C1 segment of cervical spinal cord (tissue), 14 donors: Measurements from ENCODE around the gene QSER1.

Source experiments
- DNase-seq, 14 donors: peaks; one replicate each; lab custom pipeline; 2025; lab: John Stamatoyannopoulos, UW

Gene QSER1

GRCh38 chr11:32890843-32891656, 1.6 kb upstream of the QSER1 start:
- no peak for DNase-seq

DNA sequence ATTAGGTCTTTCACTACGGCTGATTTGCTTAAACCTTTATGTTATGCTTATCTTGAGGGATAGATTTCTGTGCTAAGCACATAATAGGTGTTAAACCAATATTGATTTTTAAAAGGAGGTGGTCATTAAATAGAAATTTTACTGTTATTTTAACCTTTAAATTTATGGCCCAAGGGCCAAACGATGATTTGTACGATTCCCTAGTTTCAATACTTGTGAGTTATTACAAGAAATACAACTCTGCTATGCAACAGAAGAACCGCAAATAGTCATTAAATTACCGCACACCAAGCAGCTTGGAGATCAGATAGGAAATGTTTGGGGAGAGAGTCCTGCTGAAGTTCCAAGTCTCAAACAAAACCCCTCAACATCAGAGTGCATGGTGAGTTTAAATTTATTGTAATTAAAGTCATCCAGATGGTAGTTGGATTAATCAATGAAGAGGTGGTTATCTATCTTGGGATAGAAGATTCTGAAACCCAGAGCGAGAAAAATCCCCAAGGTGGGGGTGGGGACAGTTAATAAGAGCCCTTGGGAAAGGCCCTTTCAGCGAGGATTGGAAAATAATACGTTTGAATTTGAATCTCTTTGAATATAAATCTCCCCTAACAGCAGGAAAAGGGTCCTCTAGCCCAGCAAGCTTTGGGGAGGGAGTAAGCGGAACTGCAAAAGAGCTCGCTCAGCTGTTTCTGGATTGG, 805 bp upstream of the QSER1 start:
- no peak for DNase-seq

GRCh38 chr11:32893093-32893342, 407 bp downstream of the QSER1 start:
- DNase-seq = no peak

DNA sequence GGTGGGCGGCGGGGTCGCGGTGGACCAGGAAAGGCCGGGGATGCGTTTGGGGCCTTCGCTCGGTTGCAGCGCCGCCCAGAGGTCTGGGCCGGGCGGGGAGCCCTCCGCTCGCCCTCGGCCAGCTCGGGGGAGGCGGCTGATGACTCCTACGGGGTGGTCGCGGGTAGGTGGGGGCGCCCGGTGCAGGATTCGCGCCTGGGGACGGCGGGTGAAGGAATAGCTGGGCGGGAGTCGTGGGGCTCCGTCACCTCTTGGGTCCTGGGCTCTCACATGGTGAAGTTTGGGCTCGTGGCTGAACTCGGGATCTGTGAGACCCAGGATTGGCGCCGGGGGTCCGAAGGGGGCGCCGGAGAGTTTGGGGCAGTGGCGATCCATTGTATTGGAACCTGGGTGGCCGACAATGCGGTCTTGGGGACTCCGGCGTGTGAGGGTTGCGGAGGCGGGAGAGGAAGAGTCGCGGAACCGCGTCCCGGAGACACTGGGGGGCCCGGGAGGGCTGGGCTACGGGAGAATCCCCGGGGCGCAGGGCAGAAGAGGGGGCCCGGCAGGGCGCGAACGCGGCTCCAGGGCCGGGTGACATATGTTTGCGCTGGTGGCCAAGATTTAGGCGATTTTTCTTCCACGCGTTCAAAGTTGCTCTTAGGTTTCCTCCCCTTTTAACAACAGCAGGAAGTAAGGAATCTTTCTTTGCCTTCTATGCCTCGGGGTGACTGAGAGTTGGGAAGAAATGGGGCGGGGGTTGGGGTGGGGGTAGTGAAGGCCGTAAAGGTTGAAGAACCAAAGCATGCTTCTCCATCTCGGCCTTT, 935 bp downstream of the QSER1 start:
- peak in 12 of 14 donors; percentile 46 to 79 (median 61) for DNase-seq

GRCh38 chr11:32894149-32894827, 1.7 kb downstream of the QSER1 start:
- peak in 3 of 14 donors; percentile 20 to 49 (median 25) for DNase-seq

DNA sequence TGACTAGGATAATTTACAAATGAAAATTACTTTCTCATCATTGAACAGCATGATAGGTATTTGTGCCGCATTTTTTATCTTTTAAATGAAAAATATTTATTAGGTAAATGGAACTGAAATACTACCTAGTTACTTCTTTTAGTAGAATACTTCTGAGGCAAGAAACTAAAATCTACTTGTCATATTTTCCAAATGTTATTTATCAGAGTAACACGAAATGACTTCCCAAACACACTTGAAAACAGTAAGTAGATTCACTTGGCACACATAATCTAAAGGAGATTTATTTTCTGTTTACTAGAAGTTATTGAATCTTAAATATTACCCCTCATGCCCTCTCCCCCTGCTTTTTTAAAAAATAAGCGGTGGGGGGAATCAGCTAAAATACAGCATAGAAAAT, 2.3 kb downstream of the QSER1 start:
- no peak for DNase-seq

GRCh38 chr11:32895471-32895870, 2.9 kb downstream of the QSER1 start:
- no peak for DNase-seq

DNA sequence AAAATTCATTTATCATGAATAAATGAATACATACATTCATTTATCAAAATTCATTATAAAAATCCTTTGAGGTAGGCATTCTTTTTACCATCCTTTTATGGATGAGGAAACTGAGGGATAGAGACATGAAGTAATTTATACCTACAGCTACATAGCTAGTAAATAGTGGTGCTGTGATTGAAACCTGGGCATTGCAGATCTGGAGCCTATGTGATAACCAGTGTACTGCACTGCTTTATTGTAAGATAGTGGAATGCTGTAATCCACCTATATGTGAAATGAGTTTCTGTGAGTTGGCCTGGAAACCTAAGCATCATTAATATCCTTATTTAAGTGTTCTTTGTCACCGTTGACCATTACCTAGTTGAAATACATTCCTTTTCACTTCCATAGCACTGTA, 4.5 kb downstream of the QSER1 start:
- no peak for DNase-seq

DNA sequence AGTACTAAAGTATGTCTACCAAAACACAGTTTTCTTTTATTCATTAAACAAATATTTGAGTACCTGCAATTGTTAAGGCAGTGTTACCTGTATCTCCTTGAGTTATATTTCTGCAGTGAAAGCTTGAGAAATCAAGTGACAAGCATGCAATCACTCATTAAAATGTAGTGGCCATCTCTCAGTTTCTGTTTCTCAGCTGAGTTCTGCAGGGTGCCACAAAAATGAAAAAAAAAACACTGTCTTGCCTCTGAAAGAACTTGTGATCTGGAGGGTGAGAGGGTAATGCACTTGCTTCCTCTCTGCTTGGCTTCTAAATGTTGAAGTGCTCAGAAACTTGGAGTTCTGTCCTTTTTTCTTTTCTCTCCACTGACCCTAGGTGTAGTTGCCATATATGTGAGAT, 6.8 kb downstream of the QSER1 start:
- DNase-seq = no peak

DNA sequence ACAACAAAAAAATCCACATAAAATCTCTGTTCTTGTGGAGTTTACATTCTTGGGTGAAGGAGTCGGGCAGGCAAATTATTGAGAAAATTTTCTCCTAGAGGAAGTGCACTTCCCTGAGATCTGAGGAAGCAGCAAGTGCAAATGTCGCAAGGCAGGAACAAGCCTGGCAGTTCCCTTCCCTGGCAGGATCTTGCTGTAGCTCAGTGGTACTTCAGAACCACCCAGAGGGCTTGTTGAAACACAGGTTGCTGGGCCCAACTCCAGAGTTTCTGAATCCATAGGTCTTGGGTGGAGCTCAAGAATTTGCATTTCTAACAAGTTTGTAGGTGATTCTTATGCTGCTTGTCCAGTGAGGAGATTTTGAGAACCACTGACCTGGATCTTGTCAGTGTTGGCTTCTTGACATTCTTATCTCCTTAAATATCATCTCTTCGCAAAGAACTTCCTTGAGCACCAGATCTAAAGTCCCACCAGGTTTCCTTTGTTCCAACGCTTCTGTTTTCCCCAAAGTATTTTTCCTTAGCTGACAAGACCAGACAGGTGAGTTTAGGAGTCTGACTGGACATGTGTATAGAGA, 9.6 kb downstream of the QSER1 start:
- no peak for DNase-seq

DNA sequence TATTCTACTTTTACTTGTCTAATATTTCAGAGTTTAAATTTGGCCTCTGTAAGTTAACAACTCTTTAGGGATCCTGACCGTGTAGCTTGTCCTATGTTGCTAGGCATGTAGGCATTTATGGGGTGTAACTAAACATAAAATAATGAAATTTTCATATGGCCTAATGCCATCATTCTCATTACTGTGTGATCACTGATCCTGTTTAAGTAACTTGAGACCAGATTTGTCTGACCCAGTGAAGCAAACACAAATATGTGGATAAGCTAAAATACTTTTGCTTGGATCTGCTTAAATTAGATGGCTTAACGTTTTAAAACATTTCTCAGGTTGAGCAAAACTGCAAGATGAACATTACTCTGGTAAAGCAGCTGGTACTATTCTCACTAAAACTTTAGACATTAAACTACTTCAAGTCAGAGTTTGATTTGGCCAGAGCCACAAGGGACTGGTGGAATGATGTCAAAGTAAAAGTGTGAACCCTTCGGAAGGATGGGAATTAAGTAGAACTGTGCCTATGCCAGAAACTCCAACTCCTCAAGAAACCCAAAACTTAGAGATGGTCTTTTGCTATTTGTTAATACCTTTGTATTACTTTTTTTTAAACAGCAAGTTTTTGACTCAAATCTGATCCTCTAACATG, 12.5 kb downstream of the QSER1 start:
- DNase-seq = no peak

GRCh38 chr11:32908619-32909018, 16.0 kb downstream of the QSER1 start:
- no peak for DNase-seq

- DNase-seq = no peak
These were observed 18.8 kb downstream of the QSER1 start for GRCh38 chr11:32911413-32911812.

GRCh38 chr11:32913445-32913844, 20.8 kb downstream of the QSER1 start:
- no peak for DNase-seq

DNA sequence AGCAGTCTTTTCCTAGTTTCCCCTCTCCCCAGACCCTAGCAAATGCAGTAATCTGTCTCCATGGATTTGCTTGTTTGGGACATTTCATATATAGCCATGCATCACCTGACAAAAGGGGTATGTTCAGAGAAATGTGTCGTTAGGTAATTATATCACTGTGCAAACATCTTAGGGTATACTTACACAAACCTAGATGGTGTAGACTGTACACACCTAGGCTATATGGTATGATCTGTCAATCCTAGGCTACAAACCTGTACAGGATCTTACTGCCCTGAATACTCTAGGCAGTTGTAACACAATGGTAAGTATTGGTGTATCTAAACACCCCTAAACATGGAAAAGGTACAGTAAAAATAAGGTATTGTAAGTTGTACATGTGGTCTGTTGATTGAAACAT, 23.8 kb downstream of the QSER1 start:
- DNase-seq = no peak

- no peak for DNase-seq
These were observed 24.4 kb downstream of the QSER1 start for GRCh38 chr11:32916994-32917393.

- DNase-seq = no peak
These were observed 25.8 kb downstream of the QSER1 start for GRCh38 chr11:32918427-32918826.

DNA sequence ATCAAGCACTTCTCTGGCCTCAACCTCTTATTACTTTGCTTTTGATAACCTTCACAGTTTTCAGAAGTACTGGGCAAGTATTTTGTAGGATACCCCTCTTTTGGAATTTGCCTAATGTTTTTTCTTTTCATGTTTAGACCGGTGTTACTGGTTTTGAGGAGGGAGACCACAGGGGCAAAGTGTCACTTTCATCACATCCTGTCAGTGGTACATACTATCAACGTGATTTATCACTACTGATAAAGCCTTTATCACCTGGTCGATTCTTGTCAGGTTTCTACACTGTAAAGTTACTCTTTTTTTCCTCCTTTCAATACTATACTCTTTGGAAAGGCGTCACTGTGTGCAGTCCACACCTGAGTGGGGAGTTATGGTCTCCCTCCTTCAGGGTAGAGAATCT, 26.7 kb downstream of the QSER1 start:
- DNase-seq = no peak

DNA sequence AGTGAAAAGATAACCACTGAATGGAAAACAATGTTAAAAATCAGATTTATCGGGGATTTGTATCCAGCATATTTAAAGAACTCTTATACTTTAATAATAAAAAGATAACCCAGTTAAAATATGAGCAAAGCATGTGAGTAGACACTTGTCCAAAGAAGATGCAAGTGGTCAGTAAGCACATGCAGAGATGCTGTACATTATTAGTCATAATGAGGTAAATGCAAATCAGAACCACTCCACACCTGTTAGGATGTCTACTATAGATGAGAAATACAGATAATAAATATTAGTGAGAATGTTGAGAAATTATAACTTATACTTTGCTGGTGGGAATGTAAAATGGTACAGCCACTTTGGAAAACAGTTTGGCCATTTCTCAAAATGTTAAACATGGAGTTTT, 28.0 kb downstream of the QSER1 start:
- DNase-seq = no peak

DNA sequence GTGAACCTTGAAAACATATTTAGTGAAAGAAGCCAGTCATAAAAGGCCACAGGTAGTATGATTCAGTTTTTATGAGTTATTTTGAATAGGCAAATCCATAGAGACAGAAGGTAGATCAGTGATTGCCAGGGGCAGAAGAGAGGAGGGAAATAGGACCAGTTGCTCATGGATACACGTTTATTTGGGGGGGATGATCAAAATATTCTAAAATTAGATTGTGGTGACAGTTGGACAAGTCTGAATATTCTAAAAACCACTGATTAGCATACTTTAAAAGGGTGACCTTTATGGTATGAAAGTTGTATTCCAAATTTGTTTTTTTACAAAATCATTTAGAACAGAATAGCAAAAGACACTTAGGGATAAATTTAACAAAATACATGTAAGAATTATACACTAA, 28.6 kb downstream of the QSER1 start:
- no peak for DNase-seq

DNA sequence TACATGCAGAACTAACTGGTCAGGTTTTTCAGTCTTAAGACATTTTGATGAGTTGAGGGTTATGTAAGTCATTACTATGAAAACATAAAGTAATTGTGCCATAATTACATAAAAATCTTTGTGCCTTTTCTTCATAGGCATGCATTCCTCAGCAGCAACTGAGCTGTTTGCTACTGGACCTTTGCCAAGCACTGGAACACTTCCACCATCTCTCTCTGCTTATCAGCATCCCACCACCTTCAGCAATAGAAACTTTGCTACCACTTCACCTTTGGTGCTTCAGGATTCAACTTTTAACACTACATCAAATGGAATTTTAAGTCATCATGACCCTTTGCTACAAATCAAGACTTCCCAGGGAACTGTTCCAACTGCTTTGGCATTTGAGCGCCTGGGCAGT, 39.0 kb downstream of the QSER1 start:
- no peak for DNase-seq
